HEK293 (cell line): ENCODE measurements around the gene PDZD2.

Experiments used
- CTCF ChIA-PET: fragments of 350-600 bp; formaldehyde crosslinking; extraction: SDS; loops from one replicate; lab custom pipeline; 2021; ENCODE audit warnings: antibody characterized with exemption; lab: Yijun Ruan, JAX
- POLR2A ChIA-PET: fragments of 300-600 bp; formaldehyde crosslinking; extraction: SDS; loops from one replicate; lab custom pipeline; 2020; ENCODE audit warnings: antibody characterized with exemption, inconsistent platforms; lab: Yijun Ruan, JAX
- H3K27ac ChIP-seq: fragments of 200-500 bp; sonication (Bioruptor generic); 2 replicates; pipeline ENCODE4 v1.5.1; 2014; ENCODE audit warnings: low read depth, low read length, control low read depth, inconsistent platforms; ENCODE audit errors: extremely low read depth
- H3K36me3 ChIP-seq, 2 experiments: fragments of 200-500 bp in 1 of 2; sonication (Bioruptor generic) in 1 of 2; 1 replicate in 1 of 2; 2 replicates in 1 of 2; pipeline ENCODE4 v1.5.1; 2014 to 2017; ENCODE audit warnings: inconsistent platforms in 2 of 2, low read length in 2 of 2; ENCODE audit not compliant: control insufficient read depth in 2 of 2, insufficient read depth in 1 of 2
- H3K4me1 ChIP-seq: fragments of 200-500 bp; sonication (Bioruptor generic); 2 replicates; pipeline ENCODE4 v1.5.1; 2014; ENCODE audit warnings: mild to moderate bottlenecking, low read length, inconsistent platforms; ENCODE audit not compliant: control insufficient read depth, insufficient read depth
- H3K4me3 ChIP-seq: 2 replicates; pipeline ENCODE4 v1.5.1; 2011; ENCODE audit warnings: low read depth, mild to moderate bottlenecking, control low read depth, low read length, moderate library complexity
- H3K9me3 ChIP-seq: fragments of 200-500 bp; sonication (Bioruptor generic); 2 replicates; pipeline ENCODE4 v1.5.1; 2014; ENCODE audit warnings: low read depth, low read length, inconsistent platforms; ENCODE audit not compliant: control insufficient read depth, insufficient read depth
- BCL11B ChIP-seq: fragments of 450-650 bp; formaldehyde crosslinking; IDR thresholded peaks from 2 replicates; pipeline ENCODE4 v1.5.1; 2016; ENCODE audit warnings: low read depth, missing biosample characterization, missing genetic modification characterization
- EGR2 ChIP-seq: fragments of 450-650 bp; formaldehyde crosslinking; IDR thresholded peaks from 2 replicates; pipeline ENCODE4 v1.5.1; 2016; ENCODE audit warnings: low read depth, missing biosample characterization, missing genetic modification characterization
- GLI2 ChIP-seq: fragments of 450-650 bp; formaldehyde crosslinking; IDR thresholded peaks from 2 replicates; pipeline ENCODE4; 2017; ENCODE audit warnings: missing biosample characterization, missing genetic modification characterization, low read depth, borderline replicate concordance
- GLI4 ChIP-seq: fragments of 450-650 bp; formaldehyde crosslinking; IDR thresholded peaks from 2 replicates; pipeline ENCODE4 v1.5.1; 2016; ENCODE audit warnings: missing biosample characterization, missing genetic modification characterization
- KLF10 ChIP-seq: fragments of 450-650 bp; IDR thresholded peaks from 2 replicates; pipeline ENCODE4 v1.5.1; 2018; ENCODE audit warnings: missing biosample characterization, mild to moderate bottlenecking, missing genetic modification characterization
- RBAK ChIP-seq: fragments of 450-650 bp; formaldehyde crosslinking; IDR thresholded peaks from 2 replicates; pipeline ENCODE4 v1.5.1; 2016; ENCODE audit warnings: missing biosample characterization, missing genetic modification characterization
- TCF7L2 ChIP-seq: IDR thresholded peaks from 2 replicates; pipeline ENCODE4 v1.6.1; 2011; ENCODE audit warnings: low read depth, mild to moderate bottlenecking, inconsistent platforms, low read length, moderate library complexity, borderline replicate concordance
- ZBTB48 ChIP-seq: fragments of 450-650 bp; formaldehyde crosslinking; IDR thresholded peaks from 2 replicates; pipeline ENCODE4 v1.5.1; 2016; ENCODE audit warnings: missing biosample characterization, missing genetic modification characterization
- ZNF10 ChIP-seq: fragments of 450-650 bp; formaldehyde crosslinking; IDR thresholded peaks from 2 replicates; pipeline ENCODE4 v1.5.1; 2017; ENCODE audit warnings: missing biosample characterization, missing genetic modification characterization
- ZNF239 ChIP-seq: fragments of 450-650 bp; formaldehyde crosslinking; IDR thresholded peaks from 2 replicates; pipeline ENCODE4 v1.5.1; 2016; ENCODE audit warnings: missing biosample characterization, missing genetic modification characterization
- ZNF335 ChIP-seq: fragments of 450-650 bp; formaldehyde crosslinking; conservative IDR thresholded peaks from 2 replicates; pipeline ENCODE4 v1.5.1; 2016; ENCODE audit warnings: missing biosample characterization, missing genetic modification characterization
- ZNF473 ChIP-seq: fragments of 450-650 bp; formaldehyde crosslinking; IDR thresholded peaks from 2 replicates; pipeline ENCODE4 v1.5.1; 2017; ENCODE audit warnings: missing biosample characterization, missing genetic modification characterization
- ZNF624 ChIP-seq: fragments of 450-650 bp; formaldehyde crosslinking; IDR thresholded peaks from 2 replicates; pipeline ENCODE4 v1.5.1; 2017; ENCODE audit warnings: missing biosample characterization, missing genetic modification characterization
- ZNF654 ChIP-seq: fragments of 450-650 bp; formaldehyde crosslinking; IDR thresholded peaks from 2 replicates; pipeline ENCODE4 v1.5.1; 2016; ENCODE audit warnings: low read depth, missing biosample characterization, missing genetic modification characterization
- TF ChIP-seq, protein P1 (sequence below): fragments of 450-650 bp; formaldehyde crosslinking; IDR thresholded peaks from 2 replicates; pipeline ENCODE4 v1.5.1; 2016; ENCODE audit warnings: missing biosample characterization, missing genetic modification characterization
- TF ChIP-seq, protein P2 (sequence below): fragments of 450-650 bp; IDR thresholded peaks from 2 replicates; pipeline ENCODE4 v1.5.1; 2018; ENCODE audit warnings: missing biosample characterization, missing genetic modification characterization
- TF ChIP-seq, protein P3 (sequence below): sonication (generic); formaldehyde crosslinking; IDR thresholded peaks from 2 replicates; pipeline ENCODE4 v1.8.1; 2022; ENCODE audit warnings: mild to moderate bottlenecking, moderate library complexity, missing genetic modification reagents
- TF ChIP-seq, protein P4 (sequence below): fragments of 450-650 bp; IDR thresholded peaks from 2 replicates; pipeline ENCODE4 v1.5.1; 2018; ENCODE audit warnings: missing biosample characterization, mild to moderate bottlenecking, missing genetic modification characterization
- TF ChIP-seq, protein P5 (sequence below): fragments of 450-650 bp; formaldehyde crosslinking; IDR thresholded peaks from 2 replicates; pipeline ENCODE4 v1.5.1; 2017; ENCODE audit warnings: missing biosample characterization, missing genetic modification characterization
- TF ChIP-seq, protein P6 (sequence below): fragments of 450-650 bp; formaldehyde crosslinking; IDR thresholded peaks from 2 replicates; pipeline ENCODE4 v1.5.1; 2017; ENCODE audit warnings: missing biosample characterization, missing genetic modification characterization

The PDZD2 gene

DNA sequence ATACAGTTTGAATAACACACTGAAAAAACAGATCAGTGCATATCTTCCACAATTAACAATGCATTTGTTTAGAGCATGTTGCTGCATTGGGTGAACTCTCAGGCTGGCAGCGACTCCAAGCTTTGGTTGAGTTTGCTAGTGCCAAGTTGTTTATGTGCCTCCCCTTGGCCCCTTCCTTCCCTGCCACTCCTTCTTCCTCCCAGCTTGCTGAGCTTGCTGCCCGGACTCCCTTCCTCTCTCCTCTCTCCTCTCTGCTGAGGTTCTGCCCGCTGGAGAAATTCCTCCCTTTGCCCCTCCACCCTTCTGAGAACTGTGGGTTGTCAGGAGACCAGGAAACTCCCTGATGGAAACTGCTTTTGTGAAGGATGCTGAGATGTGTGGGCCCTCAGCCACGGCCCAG is 247.3 kb downstream of the PDZD2 start:
- ChIA-PET CTCF (no interaction called here), POLR2A (no interaction called here)
- Histone ChIP-seq H3K27ac (no peak overlapping the region), H3K36me3 (no peaks in the 10 kb centered on the region), H3K4me3 (no peak overlapping the region), H3K9me3 (no peaks in the 10 kb centered on the region), H3K4me1 (no peaks in the 10 kb centered on the region; the same call in 1 of the 2 replicates)
- TF ChIP-seq, protein P1, sequence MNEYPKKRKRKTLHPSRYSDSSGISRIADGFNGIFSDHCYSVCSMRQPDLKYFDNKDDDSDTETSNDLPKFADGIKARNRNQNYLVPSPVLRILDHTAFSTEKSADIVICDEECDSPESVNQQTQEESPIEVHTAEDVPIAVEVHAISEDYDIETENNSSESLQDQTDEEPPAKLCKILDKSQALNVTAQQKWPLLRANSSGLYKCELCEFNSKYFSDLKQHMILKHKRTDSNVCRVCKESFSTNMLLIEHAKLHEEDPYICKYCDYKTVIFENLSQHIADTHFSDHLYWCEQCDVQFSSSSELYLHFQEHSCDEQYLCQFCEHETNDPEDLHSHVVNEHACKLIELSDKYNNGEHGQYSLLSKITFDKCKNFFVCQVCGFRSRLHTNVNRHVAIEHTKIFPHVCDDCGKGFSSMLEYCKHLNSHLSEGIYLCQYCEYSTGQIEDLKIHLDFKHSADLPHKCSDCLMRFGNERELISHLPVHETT (tag by site-specific recombination): no peak
- TF ChIP-seq ZNF473 (tag by site-specific recombination): no peak
- TF ChIP-seq ZNF239 (tag by site-specific recombination): no peak
- no peak for TF ChIP-seq ZNF10 (tag by site-specific recombination)
- no peak for TF ChIP-seq RBAK (tag by site-specific recombination)
- no peak for TF ChIP-seq ZNF624 (tag by site-specific recombination)
- TF ChIP-seq TCF7L2: no peak
- TF ChIP-seq, protein P2, sequence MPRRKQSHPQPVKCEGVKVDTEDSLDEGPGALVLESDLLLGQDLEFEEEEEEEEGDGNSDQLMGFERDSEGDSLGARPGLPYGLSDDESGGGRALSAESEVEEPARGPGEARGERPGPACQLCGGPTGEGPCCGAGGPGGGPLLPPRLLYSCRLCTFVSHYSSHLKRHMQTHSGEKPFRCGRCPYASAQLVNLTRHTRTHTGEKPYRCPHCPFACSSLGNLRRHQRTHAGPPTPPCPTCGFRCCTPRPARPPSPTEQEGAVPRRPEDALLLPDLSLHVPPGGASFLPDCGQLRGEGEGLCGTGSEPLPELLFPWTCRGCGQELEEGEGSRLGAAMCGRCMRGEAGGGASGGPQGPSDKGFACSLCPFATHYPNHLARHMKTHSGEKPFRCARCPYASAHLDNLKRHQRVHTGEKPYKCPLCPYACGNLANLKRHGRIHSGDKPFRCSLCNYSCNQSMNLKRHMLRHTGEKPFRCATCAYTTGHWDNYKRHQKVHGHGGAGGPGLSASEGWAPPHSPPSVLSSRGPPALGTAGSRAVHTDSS: no peak
- no peak for TF ChIP-seq BCL11B (tag by site-specific recombination)
- TF ChIP-seq GLI2 (tag by site-specific recombination): no peak
- TF ChIP-seq, protein P3, sequence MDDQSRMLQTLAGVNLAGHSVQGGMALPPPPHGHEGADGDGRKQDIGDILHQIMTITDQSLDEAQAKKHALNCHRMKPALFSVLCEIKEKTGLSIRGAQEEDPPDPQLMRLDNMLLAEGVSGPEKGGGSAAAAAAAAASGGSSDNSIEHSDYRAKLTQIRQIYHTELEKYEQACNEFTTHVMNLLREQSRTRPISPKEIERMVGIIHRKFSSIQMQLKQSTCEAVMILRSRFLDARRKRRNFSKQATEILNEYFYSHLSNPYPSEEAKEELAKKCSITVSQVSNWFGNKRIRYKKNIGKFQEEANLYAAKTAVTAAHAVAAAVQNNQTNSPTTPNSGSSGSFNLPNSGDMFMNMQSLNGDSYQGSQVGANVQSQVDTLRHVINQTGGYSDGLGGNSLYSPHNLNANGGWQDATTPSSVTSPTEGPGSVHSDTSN: no peak
- TF ChIP-seq, protein P4, sequence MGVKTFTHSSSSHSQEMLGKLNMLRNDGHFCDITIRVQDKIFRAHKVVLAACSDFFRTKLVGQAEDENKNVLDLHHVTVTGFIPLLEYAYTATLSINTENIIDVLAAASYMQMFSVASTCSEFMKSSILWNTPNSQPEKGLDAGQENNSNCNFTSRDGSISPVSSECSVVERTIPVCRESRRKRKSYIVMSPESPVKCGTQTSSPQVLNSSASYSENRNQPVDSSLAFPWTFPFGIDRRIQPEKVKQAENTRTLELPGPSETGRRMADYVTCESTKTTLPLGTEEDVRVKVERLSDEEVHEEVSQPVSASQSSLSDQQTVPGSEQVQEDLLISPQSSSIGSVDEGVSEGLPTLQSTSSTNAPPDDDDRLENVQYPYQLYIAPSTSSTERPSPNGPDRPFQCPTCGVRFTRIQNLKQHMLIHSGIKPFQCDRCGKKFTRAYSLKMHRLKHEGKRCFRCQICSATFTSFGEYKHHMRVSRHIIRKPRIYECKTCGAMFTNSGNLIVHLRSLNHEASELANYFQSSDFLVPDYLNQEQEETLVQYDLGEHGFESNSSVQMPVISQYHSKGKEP (tag by site-specific recombination): no peak

DNA sequence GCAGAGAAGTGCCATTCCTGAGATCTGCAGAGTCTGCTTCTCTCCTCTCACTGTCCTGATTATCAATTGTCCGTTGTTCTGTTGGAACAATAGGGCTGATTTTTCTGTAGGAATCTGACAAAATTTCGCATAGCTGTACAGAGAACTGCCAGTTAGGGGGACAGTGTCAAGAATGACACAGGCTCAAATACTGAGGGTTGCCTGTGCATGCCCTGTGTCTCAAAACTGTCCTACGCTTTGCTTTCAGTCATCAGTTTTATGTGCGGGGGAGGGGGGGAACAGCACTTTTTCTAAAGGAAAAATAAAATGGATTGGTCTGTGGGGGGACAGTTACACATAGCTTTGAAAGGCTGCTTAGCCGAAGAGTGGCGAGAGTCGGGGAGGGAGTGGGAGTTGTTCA is 248.6 kb downstream of the PDZD2 start:
- no peak overlapping the region for H3K27ac ChIP-seq
- TF ChIP-seq EGR2 (tag by site-specific recombination): 0 out of 2 replicates have a peak, but pooled peaks have one; percentile 7
- TF ChIP-seq KLF10: no peak
- TF ChIP-seq, all 188 proteins: peak for 1
- no peaks in the 10 kb centered on the region for H3K9me3 ChIP-seq
- H3K4me1 ChIP-seq: no peaks in the 10 kb centered on the region; the same call in 1 of the 2 replicates
- ChIA-PET CTCF (no interaction called here), POLR2A (no interaction called here)
- H3K36me3 ChIP-seq: no peaks in the 10 kb centered on the region
- no peak overlapping the region for H3K4me3 ChIP-seq

DNA sequence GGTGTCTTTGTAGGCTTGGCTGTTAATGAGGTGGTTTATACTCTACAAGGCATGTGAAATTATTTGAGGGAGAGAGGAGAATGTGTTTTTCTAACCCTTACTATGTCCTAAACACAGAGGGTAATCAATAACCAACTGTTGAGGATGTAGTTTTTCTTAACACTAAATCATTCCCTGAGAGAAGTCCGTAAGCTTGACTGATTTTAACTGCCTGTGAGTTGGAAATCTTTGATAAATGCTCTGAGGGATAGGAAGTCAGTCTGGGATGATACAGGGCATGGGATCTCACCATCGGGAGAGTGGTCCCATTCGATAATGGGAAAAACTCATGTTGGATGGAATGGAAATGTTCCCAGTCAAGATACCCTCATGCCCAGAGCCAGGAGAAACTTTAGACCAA is 249.6 kb downstream of the PDZD2 start:
- ChIA-PET CTCF (no interaction called here), POLR2A (no interaction called here)
- no peaks in the 10 kb centered on the region; a peak in 1 of 3 replicates for H3K36me3 ChIP-seq
- no peak overlapping the region for H3K4me3 ChIP-seq
- H3K4me1 ChIP-seq: no peaks in the 10 kb centered on the region; the same call in 1 of the 2 replicates
- TF ChIP-seq, protein P5, sequence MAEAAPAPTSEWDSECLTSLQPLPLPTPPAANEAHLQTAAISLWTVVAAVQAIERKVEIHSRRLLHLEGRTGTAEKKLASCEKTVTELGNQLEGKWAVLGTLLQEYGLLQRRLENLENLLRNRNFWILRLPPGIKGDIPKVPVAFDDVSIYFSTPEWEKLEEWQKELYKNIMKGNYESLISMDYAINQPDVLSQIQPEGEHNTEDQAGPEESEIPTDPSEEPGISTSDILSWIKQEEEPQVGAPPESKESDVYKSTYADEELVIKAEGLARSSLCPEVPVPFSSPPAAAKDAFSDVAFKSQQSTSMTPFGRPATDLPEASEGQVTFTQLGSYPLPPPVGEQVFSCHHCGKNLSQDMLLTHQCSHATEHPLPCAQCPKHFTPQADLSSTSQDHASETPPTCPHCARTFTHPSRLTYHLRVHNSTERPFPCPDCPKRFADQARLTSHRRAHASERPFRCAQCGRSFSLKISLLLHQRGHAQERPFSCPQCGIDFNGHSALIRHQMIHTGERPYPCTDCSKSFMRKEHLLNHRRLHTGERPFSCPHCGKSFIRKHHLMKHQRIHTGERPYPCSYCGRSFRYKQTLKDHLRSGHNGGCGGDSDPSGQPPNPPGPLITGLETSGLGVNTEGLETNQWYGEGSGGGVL (tag by site-specific recombination): no peak
- TF ChIP-seq GLI4 (no peak), ZNF335 (tag by site-specific recombination) (no peak), ZNF654 (no peak), ZBTB48 (tag by site-specific recombination) (no peak)
- TF ChIP-seq, protein P6, sequence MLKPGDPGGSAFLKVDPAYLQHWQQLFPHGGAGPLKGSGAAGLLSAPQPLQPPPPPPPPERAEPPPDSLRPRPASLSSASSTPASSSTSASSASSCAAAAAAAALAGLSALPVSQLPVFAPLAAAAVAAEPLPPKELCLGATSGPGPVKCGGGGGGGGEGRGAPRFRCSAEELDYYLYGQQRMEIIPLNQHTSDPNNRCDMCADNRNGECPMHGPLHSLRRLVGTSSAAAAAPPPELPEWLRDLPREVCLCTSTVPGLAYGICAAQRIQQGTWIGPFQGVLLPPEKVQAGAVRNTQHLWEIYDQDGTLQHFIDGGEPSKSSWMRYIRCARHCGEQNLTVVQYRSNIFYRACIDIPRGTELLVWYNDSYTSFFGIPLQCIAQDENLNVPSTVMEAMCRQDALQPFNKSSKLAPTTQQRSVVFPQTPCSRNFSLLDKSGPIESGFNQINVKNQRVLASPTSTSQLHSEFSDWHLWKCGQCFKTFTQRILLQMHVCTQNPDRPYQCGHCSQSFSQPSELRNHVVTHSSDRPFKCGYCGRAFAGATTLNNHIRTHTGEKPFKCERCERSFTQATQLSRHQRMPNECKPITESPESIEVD (tag by site-specific recombination): peak; percentile 69
- H3K27ac ChIP-seq: no peak overlapping the region
- H3K9me3 ChIP-seq: no peaks in the 10 kb centered on the region
